ENCODE measurements around the gene PTH1R.

PTH1R gene

DNA sequence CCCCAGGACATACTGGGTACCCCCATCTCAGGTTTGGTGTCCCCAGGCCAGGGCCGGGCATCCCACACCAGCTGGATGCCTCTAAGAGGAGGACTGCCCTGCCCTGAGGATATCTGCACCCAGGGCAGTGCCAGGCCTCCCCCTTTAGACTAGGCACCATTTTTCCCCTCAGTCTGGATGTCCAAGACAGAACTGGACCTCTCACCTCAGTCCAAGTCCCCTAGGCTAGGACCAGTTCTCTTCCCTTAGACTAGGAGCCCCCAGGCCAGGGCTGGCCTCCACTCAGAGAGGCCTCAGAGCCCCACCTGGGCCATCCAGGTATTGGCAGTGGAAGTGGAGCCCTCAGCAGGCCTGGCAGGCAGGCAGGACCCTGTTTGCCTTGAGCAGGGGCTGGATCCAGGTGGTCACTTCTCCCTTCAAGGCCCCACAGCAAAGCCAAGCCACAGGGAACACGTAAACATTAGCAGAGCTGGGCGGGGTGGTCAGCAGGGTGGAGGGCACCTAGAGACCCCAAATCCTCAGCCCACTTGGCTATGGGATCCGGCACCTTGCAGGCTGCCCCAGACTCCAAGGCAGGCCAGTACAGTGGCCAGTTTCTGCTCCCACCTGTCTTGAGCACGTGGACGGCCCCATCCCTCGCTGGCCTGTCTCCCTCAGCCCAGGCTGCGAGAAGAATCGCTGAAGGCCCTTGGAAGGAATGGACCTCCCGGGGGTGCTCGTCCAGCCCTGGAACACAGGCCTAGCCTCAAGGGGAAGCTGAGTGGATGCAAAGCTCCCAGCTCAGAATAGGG lies 28.3 kb downstream of the PTH1R start:
- TF ChIP-seq, protein P1, sequence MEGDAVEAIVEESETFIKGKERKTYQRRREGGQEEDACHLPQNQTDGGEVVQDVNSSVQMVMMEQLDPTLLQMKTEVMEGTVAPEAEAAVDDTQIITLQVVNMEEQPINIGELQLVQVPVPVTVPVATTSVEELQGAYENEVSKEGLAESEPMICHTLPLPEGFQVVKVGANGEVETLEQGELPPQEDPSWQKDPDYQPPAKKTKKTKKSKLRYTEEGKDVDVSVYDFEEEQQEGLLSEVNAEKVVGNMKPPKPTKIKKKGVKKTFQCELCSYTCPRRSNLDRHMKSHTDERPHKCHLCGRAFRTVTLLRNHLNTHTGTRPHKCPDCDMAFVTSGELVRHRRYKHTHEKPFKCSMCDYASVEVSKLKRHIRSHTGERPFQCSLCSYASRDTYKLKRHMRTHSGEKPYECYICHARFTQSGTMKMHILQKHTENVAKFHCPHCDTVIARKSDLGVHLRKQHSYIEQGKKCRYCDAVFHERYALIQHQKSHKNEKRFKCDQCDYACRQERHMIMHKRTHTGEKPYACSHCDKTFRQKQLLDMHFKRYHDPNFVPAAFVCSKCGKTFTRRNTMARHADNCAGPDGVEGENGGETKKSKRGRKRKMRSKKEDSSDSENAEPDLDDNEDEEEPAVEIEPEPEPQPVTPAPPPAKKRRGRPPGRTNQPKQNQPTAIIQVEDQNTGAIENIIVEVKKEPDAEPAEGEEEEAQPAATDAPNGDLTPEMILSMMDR (IDR thresholded peaks at IDR 0.05; ENCODE audit: extremely low read depth, insufficient read depth, missing control alignments): no peak
- in situ Hi-C loops (cut with MboI; ENCODE audit: low pct_unique_long_range_greater_than_20kb, low sequenced_read_pairs, unreplicated experiment): loop anchor here (25.0 kb wide), 1 partner anchor 456 kb away; no protein-coding TSS in a partner anchor
- no peak for DNase-seq (ENCODE audit: low spot score)

DNA sequence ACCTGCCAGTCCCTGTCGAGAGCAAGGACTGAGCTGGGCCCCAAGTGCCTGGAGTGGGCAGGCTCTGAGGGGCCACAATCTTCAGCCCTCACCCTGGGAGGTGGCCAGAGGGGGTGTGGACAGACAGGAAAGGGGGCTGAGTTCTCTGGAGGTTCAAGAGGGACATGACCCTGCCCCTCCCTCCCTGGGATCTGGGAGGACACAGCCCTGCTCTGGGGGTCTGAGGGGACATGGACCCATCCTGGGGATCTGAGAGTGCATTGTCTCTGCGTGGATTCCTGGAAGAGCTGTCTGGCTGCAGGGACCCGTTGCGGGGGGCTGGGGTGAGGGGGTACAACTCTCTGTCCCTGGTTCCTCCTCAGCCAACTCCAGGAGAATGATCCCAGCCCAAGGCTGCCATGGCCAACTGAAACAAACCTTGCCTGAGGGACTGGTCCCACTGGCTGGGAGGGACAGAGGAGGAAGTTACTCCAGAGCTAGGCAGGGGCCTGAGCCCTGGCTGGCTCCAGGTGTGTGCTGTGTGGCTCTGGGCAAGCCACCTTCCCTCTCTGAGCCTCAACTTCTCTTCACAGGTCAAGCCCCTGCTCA lies 29.0 kb downstream of the PTH1R start:
- no peak for DNase-seq (ENCODE audit: low spot score)
- TF ChIP-seq, protein P1 (IDR thresholded peaks at IDR 0.05; ENCODE audit: extremely low read depth, insufficient read depth, missing control alignments): no peak
- in situ Hi-C loops (cut with MboI; ENCODE audit: low pct_unique_long_range_greater_than_20kb, low sequenced_read_pairs, unreplicated experiment): loop anchor here (25.0 kb wide), 1 partner anchor 456 kb away; no protein-coding TSS in a partner anchor

DNA sequence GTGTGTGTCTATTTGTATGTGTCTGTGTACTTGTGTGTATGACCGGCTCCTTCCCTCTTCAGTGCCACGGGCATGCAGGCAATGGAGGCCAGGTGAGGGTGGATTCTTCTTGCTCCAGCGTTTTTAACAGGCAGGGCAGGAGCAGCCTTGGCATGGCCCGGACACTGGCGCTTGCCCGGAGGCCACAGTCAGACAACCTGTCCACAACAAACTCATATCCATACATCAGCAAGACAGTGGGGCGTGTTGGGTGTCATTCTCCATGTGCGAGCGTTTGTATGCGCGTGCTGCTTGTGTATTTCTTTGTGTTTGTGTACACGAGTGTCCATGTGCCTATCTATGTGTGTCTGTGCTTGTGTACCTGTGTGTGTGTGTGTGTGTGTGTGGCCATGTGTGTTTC lies 29.8 kb downstream of the PTH1R start:
- in situ Hi-C loops (cut with MboI; ENCODE audit: low pct_unique_long_range_greater_than_20kb, low sequenced_read_pairs, unreplicated experiment): loop anchor here (25.0 kb wide), 1 partner anchor 455 kb away; no protein-coding TSS in a partner anchor
- no peak for DNase-seq (ENCODE audit: low spot score)
- TF ChIP-seq, protein P1 (IDR thresholded peaks at IDR 0.05; ENCODE audit: extremely low read depth, insufficient read depth, missing control alignments): no peak

DNA sequence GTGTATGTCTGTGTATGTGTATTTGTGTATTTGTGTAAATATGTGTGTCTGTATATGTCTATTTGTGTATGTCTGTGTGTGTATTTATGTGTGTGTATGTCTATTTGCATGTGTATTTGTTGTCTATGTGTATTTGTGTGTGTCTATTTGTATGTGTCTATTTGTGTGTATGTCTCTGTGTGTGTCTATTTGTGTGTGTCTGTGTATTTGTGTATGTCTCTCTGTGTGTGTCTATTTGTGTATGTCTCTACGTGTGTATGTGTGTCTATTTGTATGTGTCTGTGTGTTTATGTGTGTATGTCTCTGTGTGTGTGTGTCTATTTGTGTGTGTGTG lies 30.4 kb downstream of the PTH1R start:
- no peak for DNase-seq (ENCODE audit: low spot score)
- in situ Hi-C loops (cut with MboI; ENCODE audit: low pct_unique_long_range_greater_than_20kb, low sequenced_read_pairs, unreplicated experiment): loop anchor here (25.0 kb wide), 1 partner anchor 454 kb away; no protein-coding TSS in a partner anchor
- TF ChIP-seq, protein P1 (IDR thresholded peaks at IDR 0.05; ENCODE audit: extremely low read depth, insufficient read depth, missing control alignments): no peak

DNA sequence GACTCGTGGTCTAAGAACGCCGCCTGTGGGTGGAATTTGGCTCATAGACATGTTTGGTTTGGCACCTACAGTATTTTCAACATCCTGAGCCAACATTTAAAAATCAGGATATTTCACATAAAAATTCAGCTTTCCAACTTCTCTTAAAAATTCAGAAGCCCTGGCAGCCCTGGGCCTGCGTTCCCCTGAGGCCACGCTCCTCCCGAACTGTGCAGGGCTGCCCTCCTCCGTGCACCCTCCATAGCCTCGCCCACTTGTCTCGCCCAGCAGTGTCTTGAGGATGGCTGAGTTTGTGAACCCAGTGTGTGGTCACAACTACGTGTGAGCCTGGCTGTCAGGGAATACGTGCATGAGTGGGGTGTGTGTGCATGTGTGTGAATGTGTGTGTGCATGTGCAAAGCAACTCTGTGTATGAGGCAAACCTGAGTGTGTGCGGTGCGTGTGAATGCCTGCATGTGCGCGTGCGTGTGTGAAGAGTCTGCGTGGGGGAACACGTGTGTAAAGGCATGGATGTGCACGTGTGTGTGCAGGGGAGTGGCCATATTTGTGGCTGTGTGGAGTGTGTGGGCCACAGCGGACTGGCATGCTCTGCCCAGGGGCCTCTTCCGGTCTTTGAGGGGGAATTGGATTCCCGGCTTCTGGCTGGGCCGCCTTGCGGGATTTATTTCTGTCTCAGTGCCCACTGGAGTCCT lies 30.9 kb downstream of the PTH1R start:
- in situ Hi-C loops (cut with MboI; ENCODE audit: low pct_unique_long_range_greater_than_20kb, low sequenced_read_pairs, unreplicated experiment): loop anchor here (25.0 kb wide), 1 partner anchor 454 kb away; no protein-coding TSS in a partner anchor
- TF ChIP-seq, protein P1 (IDR thresholded peaks at IDR 0.05; ENCODE audit: extremely low read depth, insufficient read depth, missing control alignments): peak; percentile 6
- DNase-seq (ENCODE audit: low spot score): no peak

DNA sequence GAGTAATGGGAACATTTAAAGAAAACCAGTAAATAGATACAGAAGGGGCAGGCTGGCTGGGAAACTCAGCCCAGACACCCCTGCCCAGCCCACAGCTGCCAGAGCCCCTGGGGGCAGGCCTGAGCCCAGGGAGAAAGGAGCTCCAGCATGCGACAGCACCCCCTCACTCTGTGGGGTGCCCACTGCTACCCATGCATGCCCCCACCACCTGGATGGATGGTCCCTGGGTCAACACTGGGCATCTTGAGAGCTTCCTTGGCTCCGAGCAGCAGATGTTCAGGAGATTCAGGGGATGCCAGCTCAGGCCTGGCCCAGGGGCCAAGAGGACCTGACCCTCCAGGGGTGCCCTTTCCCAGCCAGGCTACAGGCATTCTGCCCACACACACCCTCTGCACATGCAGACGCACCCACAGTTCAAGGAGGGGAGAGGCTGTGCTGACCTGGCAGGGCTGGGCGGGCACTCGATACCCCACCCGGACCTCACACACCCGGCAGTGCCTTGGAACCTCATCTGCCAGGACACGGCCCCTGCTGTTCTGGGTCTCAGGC lies 31.5 kb downstream of the PTH1R start:
- TF ChIP-seq, protein P1 (IDR thresholded peaks at IDR 0.05; ENCODE audit: extremely low read depth, insufficient read depth, missing control alignments): no peak
- in situ Hi-C loops (cut with MboI; ENCODE audit: low pct_unique_long_range_greater_than_20kb, low sequenced_read_pairs, unreplicated experiment): loop anchor here (25.0 kb wide), 1 partner anchor 453 kb away; no protein-coding TSS in a partner anchor
- no peak for DNase-seq (ENCODE audit: low spot score)
